Neural progenitor cell (in vitro differentiated cells): ENCODE measurements around the gene HOXD13.

Source experiments
- EZH2 ChIP-seq: fragments of 200-600 bp; sonication (generic); IDR thresholded peaks from 2 replicates; pipeline ENCODE4 v1.6.1; 2017; ENCODE audit warnings: antibody characterized with exemption, mild to moderate bottlenecking, moderate library complexity
- TF ChIP-seq, protein P1 (sequence below): fragments of 200-600 bp; sonication (generic); IDR thresholded peaks from 2 replicates; pipeline ENCODE4 v1.5.1; 2017; ENCODE audit warnings: antibody characterized with exemption, mild to moderate bottlenecking

GRCh38 chr2:176137252-176137580 lies 44.7 kb downstream of the HOXD13 start:
- TF ChIP-seq, protein P1, sequence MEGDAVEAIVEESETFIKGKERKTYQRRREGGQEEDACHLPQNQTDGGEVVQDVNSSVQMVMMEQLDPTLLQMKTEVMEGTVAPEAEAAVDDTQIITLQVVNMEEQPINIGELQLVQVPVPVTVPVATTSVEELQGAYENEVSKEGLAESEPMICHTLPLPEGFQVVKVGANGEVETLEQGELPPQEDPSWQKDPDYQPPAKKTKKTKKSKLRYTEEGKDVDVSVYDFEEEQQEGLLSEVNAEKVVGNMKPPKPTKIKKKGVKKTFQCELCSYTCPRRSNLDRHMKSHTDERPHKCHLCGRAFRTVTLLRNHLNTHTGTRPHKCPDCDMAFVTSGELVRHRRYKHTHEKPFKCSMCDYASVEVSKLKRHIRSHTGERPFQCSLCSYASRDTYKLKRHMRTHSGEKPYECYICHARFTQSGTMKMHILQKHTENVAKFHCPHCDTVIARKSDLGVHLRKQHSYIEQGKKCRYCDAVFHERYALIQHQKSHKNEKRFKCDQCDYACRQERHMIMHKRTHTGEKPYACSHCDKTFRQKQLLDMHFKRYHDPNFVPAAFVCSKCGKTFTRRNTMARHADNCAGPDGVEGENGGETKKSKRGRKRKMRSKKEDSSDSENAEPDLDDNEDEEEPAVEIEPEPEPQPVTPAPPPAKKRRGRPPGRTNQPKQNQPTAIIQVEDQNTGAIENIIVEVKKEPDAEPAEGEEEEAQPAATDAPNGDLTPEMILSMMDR = no peak
- TF ChIP-seq EZH2 = no peak
